ENCODE results near the gene AGTR1. TPM values are rescaled to one million over a fixed set of nuclear protein-coding genes. Genes with fewer than 3 reads are reported as not detected.

AGTR1 gene
- total RNA-seq, 1 donor from 2014 or later: 2.1 TPM

GRCh38 chr3:148758303-148758884 lies 60.7 kb downstream of the AGTR1 start:
- Mint-ChIP-seq H3K36me3 (ENCODE audit: low read depth) (no peaks in the 10 kb centered on the region), H3K27me3 (ENCODE audit: low read depth) (no peaks in the 10 kb centered on the region), H3K27ac (ENCODE audit: unreplicated experiment) (no peak overlapping the region), H3K4me1 (peaks cover 8% of the 10 kb centered on the region), H3K9me3 (peaks cover under 1% of the 10 kb centered on the region), H3K4me3 (no peak overlapping the region)
- TF ChIP-seq CTCF (conservative IDR thresholded peaks at IDR 0.05): no peak
- DNase-seq (ENCODE audit: low read depth, low spot score): no peak

- Mint-ChIP-seq H3K27ac (ENCODE audit: unreplicated experiment) (peak overlapping the region; percentile 50), H3K27me3 (ENCODE audit: low read depth) (no peaks in the 10 kb centered on the region), H3K9me3 (no peaks in the 10 kb centered on the region), H3K4me1 (peaks cover 8% of the 10 kb centered on the region), H3K36me3 (ENCODE audit: low read depth) (no peaks in the 10 kb centered on the region), H3K4me3 (no peak overlapping the region)
- DNase-seq (ENCODE audit: low read depth, low spot score): no peak
- TF ChIP-seq CTCF (conservative IDR thresholded peaks at IDR 0.05): no peak
Observed at GRCh38 chr3:148759430-148759829, 61.7 kb downstream of the AGTR1 start.

- Mint-ChIP-seq H3K9me3 (peaks cover 7% of the 10 kb centered on the region), H3K36me3 (ENCODE audit: low read depth) (peaks cover 2% of the 10 kb centered on the region), H3K4me3 (no peak overlapping the region), H3K27me3 (ENCODE audit: low read depth) (no peaks in the 10 kb centered on the region), H3K4me1 (peaks cover 5% of the 10 kb centered on the region), H3K27ac (ENCODE audit: unreplicated experiment) (no peak overlapping the region)
- no peak for DNase-seq (ENCODE audit: low read depth, low spot score)
- no peak for TF ChIP-seq CTCF (conservative IDR thresholded peaks at IDR 0.05)
Observed at GRCh38 chr3:148763156-148763680, 65.5 kb downstream of the AGTR1 start.

- H3K27ac Mint-ChIP-seq (ENCODE audit: unreplicated experiment): no peak overlapping the region
Observed at GRCh38 chr3:148763986-148764935, 66.6 kb downstream of the AGTR1 start.

GRCh38 chr3:148772361-148772760 lies 74.7 kb downstream of the AGTR1 start:
- H3K4me1 Mint-ChIP-seq: no peaks in the 10 kb centered on the region
- no peak for TF ChIP-seq CTCF (conservative IDR thresholded peaks at IDR 0.05)
- peaks cover 5% of the 10 kb centered on the region for H3K9me3 Mint-ChIP-seq
- H3K4me3 Mint-ChIP-seq: no peak overlapping the region
- no peaks in the 10 kb centered on the region for H3K27me3 Mint-ChIP-seq (ENCODE audit: low read depth)
- DNase-seq (ENCODE audit: low read depth, low spot score): no peak
- H3K27ac Mint-ChIP-seq (ENCODE audit: unreplicated experiment): peak overlapping the region; percentile 20
- no peaks in the 10 kb centered on the region for H3K36me3 Mint-ChIP-seq (ENCODE audit: low read depth)

More at GRCh38 chr3:148763986-148764935, 66.6 kb downstream of the AGTR1 start:
- no peaks in the 10 kb centered on the region for H3K27me3 Mint-ChIP-seq (ENCODE audit: low read depth)
- H3K36me3 Mint-ChIP-seq (ENCODE audit: low read depth): peaks cover 2% of the 10 kb centered on the region
- no peak for DNase-seq (ENCODE audit: low read depth, low spot score)
- H3K4me3 Mint-ChIP-seq: no peak overlapping the region
- H3K4me1 Mint-ChIP-seq: no peaks in the 10 kb centered on the region
- TF ChIP-seq CTCF (conservative IDR thresholded peaks at IDR 0.05): no peak
- H3K9me3 Mint-ChIP-seq: peaks cover 7% of the 10 kb centered on the region
